ENCODE data around the gene SULT1A2. TPM values are rescaled to one million over a fixed set of nuclear protein-coding genes. Genes with fewer than 3 reads are reported as not detected.

SULT1A2 gene
- total and polyA plus RNA-seq, 2 of the 13 experiments (the other 11 are each of a cell fraction or from before 2014, with no cell fraction given) = 33.0 to 34.2 TPM

DNA sequence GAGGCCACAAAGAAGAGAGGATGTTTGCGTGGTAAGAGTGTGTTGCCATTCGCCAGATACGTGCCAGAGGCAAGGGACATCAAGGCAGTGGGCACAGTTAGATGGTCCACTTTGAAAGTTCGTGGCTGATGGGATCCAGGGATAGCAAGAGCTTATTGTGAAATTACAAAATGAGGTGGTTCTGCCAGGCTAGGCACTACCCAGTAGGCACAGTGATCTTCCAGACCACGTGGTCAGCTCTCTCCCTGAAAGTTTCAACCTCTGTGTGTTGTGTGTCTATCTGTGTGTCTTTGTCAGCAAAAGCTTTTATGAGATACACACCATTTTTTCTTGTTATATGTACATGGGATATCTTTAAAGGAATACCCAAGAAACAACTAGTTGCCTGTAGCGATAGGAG is 33.6 kb downstream of the SULT1A2 start (continued):
- no peak for TF ChIP-seq KLF16 (CRISPR knock-in tag; IDR thresholded peaks at IDR 0.05)

GRCh38 chr16:28562199-28562598 is 34.7 kb downstream of the SULT1A2 start:
- ATAC-seq (no peak), FAIRE-seq (no peak), DNase-seq (ENCODE audit: low spot score) (no peak)
- H3K4me2 ChIP-seq (ENCODE audit: low read depth, low read length) = no peak overlapping the region
- H4K20me1 ChIP-seq (ENCODE audit: insufficient read depth, low read length) = no peaks in the 10 kb centered on the region
- H3K4me1 ChIP-seq (ENCODE audit: insufficient read depth, low read length) = peaks cover 9% of the 10 kb centered on the region
- no peak overlapping the region for H3K9ac ChIP-seq (ENCODE audit: insufficient read depth, low read depth, low read length)
- WGBS (ENCODE audit: low lambda C conversion rate) = 97% methylated on average over 4 of the region's 4 CpGs
- CTCF ChIA-PET (ENCODE audit: low intra/inter-chr PET ratio, low total read pairs) = no interaction called here
- H3K4me3 ChIP-seq (replicated peaks in 1 of 3; ENCODE audit: insufficient read depth in 1 of 3, low read depth in 2 of 3, low read length in 3 of 3) = no peak overlapping the region
- peaks cover under 1% of the 10 kb centered on the region for H3K79me2 ChIP-seq (ENCODE audit: insufficient read depth, low read length)
- H3K27me3 ChIP-seq (ENCODE audit: control insufficient read depth in 1 of 2, insufficient read depth in 2 of 2, low read length in 2 of 2) = no peaks in the 10 kb centered on the region
- POLR2A ChIA-PET = no interaction called here
- peaks cover 4 to 11% of the 10 kb centered on the region in 2 experiments; a peak in 4 of 5 replicates for H3K36me3 ChIP-seq (replicated peaks in 1 of 2; ENCODE audit: control insufficient read depth in 1 of 2, insufficient read depth in 2 of 2, low read length in 2 of 2)
- no TSS peak for BruUV-seq (replicated peaks)
- H3K27ac ChIP-seq (ENCODE audit: extremely low read length, insufficient read depth, low read length) = peak overlapping the region; percentile 5
- peaks cover 6% of the 10 kb centered on the region for H3K9me3 ChIP-seq (ENCODE audit: low read length)
- no peak for TF ChIP-seq GABPB1 (CRISPR knock-in tag; IDR thresholded peaks at IDR 0.05)
- no peak for TF ChIP-seq SIN3A (IDR thresholded peaks at IDR 0.05; ENCODE audit: borderline replicate concordance, low read depth, low read length)
- no peak for TF ChIP-seq MAFG (CRISPR knock-in tag; IDR thresholded peaks at IDR 0.05)
- TF ChIP-seq MIXL1 (CRISPR knock-in tag; IDR thresholded peaks at IDR 0.05) = no peak
- no peak for TF ChIP-seq NPAS2 (CRISPR knock-in tag; IDR thresholded peaks at IDR 0.05; ENCODE audit: borderline replicate concordance)
- no peak for TF ChIP-seq ELF1 (CRISPR knock-in tag; IDR thresholded peaks at IDR 0.05)
- no peak for TF ChIP-seq ZSCAN9 (CRISPR knock-in tag; IDR thresholded peaks at IDR 0.05; ENCODE audit: borderline replicate concordance)
- no peak for TF ChIP-seq U2AF2 (IDR thresholded peaks at IDR 0.05; ENCODE audit: low read depth, low read length)
- no peak for TF ChIP-seq ZNF788 (CRISPR knock-in tag; IDR thresholded peaks at IDR 0.05; ENCODE audit: borderline replicate concordance)
- in situ Hi-C loops (cut with HindIII; ENCODE audit: extremely low pct_ligation_motif_present, low pct_unique_long_range_greater_than_20kb) (no loop called here), intact Hi-C loops (cut with micrococcal nuclease; ENCODE audit: unreplicated experiment) (no loop called here)
- H2AFZ ChIP-seq (ENCODE audit: low read length) = no peak overlapping the region
